Raji (cell line): ENCODE measurements around the gene LCMT1.

Experiments
- POLR2A ChIP-seq: IDR thresholded peaks from 2 replicates; pipeline ENCODE4 v1.6.1; 2011; ENCODE audit warnings: low read depth, low read length, control low read depth; ENCODE audit not compliant: insufficient read depth

LCMT1 gene

DNA sequence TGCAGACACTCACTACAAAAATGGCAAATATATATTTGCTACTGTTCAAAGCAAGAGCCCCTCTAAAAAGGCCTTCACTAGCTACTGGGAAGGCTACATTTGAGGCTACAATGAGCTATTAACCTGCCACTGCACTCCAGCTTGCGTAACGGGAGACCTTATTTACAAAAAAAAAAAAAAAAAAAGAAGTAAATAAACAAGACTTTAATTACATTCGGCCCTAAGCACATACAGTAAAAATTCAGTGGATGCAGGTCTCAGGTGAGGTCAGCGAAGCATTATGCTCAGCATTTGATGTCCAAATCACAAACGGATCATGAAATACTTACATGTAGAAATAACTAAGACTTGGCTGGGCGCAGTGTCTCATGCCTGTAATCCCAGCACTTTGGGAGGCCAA is 26.7 kb upstream of the LCMT1 start:
- no peak for TF ChIP-seq POLR2A

DNA sequence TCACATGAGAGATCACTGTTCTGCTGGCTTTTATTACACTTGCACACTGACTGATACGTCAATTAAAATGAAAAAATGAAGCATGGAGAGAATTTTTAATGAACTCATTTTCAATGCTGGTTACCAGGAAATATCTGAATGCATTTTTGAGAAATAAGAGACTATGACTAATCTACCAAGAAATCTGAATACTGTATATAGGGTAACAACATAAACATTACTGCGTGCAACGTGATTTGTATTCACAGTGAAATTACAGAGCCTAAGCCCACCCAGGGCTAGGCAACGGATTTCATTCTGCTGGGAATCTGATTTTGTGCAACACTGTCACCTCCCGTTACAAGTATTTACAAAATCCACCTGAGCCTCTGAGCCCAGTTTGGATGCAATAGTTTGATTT is 23.8 kb upstream of the LCMT1 start:
- no peak for TF ChIP-seq POLR2A

DNA sequence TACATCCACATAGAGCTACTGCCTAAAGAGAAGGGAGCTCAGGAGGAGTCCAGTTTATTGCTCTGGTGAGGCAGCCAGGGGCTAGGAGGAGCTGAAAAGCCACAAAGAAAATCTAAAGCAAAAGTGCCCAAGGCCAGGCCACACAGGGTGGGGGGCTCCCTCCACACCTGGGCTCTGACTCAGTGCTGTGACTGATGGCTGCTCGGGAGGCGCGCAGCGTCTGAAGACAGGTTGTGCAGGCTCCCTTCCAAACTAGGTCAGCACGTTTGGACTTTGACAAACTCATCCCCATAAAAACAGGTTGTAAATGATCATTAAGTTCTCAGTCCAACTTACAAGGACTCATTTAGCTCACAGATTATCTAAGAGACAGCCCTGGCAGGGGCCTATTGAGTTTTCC is 22.2 kb upstream of the LCMT1 start:
- TF ChIP-seq POLR2A, result no peak

DNA sequence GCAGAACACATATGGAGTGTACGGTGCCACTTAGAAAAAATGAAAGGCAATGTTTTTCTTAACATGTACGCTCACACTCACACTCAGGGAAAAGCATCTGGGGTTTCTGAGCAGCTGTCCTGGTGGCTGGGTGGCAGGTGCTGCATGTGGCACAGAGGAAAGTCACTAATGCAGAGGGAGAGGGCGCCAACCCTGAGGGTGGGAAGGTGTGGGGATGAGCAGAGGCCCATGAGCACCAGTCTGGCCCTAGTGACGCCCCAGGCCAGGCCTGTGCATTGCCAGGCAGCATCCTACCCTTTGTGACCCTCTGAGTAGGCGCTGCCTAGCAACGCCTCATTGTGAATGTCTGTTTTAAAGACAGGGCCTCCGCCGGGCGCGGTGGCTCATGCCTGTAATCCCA is 19.1 kb upstream of the LCMT1 start:
- TF ChIP-seq POLR2A, result no peak

DNA sequence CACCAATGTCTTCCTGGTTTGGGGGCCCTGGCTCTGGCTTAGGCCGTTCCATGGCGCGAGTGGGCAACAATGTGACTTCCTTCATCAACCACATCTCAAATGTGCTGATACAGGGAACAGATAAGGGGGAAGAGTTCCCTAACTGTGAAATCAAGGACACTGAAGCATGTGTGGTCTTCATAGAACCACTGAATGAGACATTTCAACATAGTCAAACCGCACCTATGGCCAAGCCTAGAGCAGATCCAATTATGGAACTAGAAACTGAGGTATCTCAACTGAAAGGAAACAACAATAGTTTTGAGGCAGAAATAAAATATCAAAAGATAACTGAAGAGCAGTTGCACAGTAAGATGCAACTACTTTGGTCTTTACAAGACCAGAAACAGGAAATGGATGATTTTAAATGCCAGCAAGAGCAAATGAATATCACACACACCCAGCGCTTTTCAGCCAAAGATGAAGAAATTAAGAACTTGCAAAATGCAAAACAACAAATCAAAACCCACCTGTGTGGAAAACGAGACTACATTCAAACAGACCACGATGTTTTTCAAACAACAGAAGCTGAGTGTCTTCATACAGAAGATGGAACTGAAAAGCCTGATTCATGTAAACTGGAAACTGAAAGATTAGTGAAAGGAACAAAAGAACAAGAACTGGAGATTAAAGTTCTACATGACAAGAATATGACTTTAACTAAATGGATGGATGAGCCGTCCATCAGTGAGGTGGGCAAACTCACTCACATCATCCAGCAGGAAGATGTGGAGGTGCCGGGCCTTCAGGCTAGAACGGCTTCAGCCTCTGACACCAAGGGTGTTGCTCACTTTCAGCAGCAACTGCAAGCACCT is 18.1 kb upstream of the LCMT1 start:
- TF ChIP-seq POLR2A, result no peak

DNA sequence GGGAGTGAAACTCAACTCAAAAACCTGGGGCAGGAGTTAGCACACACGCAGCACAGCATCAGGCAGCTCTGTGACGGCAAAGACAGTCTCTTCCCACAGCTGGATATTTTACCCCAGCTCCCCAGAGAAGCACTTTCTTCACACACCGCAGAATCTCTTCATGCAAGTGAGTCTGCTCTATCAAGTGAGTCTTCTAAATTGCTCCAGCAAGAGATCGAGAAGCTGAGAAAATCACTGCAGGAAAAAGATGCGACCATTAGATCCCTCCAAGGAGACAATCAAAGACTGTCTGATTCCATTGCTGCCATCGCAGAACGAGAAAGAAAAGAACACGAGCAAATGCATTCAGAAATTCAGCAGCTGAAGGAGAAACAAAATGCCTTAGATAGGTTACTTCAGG is 16.9 kb upstream of the LCMT1 start:
- TF ChIP-seq POLR2A, result no peak

DNA sequence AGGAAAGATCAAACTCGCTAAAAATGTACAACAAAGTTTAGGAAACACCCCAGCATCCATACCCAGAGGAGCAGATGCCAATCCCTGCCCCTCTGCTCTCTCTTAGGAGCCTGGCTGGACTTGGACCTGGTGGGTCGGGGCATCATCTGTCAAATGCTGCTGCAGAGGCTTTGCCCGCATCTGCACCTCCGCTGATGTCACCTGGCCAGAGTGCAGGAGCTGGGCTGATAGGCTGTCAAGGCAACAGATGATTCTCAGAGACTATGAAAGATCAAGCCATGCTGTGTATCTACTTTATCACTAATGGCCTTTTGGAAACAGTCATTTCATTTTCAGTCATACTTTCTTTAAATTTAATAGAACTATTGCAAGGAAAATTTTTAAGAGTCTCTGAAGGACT is 15.9 kb upstream of the LCMT1 start:
- TF ChIP-seq POLR2A, result no peak

DNA sequence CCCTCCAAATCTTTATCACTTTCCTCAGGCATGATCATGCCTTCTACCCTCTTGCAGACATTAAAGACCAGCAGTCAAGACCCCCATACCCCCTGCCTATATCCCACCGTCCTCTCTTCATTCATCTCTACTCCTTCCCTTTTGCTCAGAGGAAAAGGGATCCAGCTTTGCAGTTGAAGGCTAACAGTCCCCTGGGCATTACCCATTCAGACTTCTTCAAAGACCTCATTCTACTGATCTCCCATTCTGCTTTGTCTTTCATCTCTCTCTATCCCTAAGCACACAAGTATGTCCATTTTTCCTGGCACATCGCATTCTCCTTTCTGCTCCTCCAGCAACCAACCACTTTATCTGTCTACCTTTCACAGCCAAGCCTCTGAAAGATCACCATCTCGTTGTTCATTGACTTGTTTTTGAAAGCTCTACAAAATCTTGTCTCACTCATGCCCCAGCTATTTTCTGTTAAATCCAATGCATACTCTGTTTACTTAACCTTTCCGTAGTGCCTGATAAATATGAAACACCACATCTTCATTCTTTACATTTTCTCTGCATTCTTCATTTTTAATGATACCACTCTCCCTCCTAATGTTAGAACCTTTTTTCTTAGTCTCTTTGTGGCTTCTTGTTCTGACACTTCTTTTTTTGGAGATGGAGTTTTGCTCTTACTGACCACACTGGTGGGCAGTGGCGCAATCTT is 14.1 kb upstream of the LCMT1 start:
- no peak for TF ChIP-seq POLR2A

DNA sequence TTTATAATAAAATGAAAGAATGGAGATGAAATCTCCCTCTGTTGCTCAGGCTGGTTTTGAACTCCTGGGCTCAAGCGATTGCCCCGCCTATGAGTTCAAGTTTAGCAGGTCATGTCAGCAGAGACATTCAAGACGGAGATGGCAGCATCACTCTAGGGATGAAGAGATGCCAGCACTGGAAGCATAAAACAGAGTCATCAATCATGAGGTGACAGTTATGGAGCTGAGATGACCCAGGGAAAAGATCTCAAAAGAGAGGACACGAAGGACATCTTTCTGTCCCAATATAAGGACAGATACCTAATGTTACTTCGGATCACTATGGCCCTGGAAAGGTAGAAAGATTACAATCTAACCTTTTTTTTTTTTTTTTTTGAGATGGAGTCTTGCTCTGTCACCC is 11.0 kb upstream of the LCMT1 start:
- TF ChIP-seq POLR2A, result no peak

DNA sequence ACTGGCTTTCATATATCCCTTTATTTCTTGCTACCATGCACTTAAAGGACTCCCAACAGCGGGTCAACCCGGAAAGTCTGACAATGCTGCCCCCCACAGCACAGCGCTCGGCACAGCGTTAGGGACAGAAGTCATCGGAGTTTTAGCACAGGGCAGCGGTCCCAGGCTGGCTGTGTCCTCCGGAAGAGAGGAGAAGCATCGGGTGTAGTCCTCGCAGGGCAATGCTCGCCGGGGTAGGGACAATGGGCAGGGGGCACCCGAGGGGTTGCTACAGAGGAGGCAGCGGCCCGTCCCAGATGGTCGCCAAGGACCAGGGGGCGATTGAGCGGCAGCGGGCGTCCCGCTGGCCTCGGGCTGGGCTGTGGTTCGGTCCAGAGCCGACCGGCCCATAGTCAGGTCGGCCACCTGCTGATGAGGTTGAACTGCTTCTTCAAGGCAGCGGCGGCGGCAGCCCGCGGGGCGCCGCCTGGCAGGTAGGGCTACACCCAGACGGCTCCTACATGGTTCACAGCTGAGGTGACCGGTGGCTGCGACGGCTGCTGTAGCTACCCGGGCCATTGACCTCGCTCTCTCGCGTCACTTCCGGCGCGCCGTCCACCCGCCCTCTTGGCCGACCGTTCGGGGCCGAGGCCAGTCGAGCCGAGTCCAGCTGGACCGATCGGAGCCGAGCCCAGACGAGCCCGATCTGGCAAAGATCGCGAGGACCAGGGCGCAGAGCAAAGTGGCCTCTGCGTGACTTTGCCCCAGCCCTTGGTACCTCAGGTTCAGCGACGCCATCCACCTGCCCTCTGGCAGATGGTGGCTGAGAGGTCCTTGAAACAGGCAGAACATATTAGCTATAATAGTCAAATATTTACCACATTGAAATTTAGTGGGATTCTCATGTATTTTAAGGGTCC is 4.7 kb upstream of the LCMT1 start:
- TF ChIP-seq POLR2A, result peak; percentile 20; the same call in 1 of the 2 replicates

DNA sequence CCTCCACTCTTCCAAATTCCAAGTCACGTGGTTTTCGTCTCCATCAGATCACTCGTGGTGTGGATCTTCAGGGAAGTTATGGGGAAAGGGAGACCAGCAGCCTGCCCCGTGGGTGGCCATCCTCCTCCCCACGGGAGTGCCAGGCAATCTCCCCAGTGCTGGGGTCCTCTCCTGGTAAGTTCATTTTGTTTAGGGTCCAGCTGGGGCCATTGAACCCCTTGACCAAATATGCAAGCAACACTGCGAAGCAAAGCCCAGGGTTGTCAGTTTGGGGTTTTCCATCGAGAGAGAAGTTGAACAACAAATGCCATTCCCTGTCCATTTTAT is 4.1 kb upstream of the LCMT1 start:
- no peak for TF ChIP-seq POLR2A

DNA sequence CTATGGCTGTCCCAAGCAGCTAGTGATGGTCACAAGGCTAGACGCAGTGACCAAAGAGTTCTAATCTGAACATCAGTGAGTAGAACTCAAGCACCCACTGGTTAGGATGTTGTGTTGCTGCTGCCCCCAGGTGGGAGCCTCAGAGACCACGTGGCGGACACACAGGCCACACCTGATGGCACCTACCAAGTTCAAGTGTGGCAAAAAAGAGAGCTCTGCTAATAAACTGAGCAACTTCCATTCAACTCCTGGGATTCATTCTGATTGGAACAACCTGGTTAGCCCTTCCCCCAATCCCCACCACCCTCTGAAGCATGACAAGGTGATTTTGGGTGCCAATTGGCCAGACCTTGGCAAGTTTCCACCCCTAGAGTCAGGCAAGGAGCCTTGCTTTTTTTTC is 3.5 kb upstream of the LCMT1 start:
- 0 out of 2 replicates have a peak, but pooled peaks have one; percentile 22 for TF ChIP-seq POLR2A

DNA sequence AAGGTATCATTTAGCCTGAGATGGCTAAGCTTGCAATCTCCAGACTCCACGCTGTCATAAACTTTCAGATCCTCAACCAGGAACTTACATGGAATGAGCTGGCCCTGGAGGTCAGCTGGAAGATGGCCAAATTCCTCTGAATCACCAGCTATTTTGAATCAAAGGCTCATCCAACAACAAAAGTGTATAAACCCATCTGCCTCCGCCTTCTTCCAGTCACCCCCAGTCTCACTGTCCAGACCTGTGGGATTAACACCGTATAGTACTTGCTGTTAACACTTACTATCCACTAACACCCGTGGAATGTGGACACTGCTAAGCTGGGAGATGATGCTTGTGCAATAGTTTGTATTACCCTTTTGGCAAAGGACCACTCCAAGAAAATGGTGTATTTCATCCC is 1.9 kb upstream of the LCMT1 start:
- no peak for TF ChIP-seq POLR2A

DNA sequence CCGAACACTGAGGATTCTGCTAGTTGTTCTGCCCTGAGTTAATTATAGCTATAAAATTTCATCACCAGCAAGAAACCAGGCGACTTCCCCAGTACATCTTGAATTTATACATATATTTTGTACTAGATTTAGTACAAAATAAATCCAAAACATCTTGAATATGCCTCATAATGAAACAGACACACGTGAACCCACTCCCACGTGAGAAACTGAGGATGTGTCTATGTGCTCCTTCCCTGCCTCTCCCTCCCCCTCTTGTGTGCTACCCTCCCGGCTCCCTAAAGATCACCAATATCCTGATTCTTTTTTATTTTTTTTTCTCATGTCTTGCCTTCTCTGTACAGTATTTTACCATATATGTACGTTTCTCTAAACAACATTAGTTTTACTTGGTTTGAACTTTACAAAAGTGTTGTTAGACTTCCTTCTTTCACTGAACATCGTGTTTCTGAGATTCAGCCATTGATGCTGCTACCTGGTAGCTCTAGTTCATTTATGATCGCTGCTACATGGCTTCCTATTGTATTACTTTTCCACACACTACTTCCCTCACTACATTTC is 1.1 kb upstream of the LCMT1 start:
- TF ChIP-seq POLR2A, result no peak; the same call in 1 of the 2 replicates

DNA sequence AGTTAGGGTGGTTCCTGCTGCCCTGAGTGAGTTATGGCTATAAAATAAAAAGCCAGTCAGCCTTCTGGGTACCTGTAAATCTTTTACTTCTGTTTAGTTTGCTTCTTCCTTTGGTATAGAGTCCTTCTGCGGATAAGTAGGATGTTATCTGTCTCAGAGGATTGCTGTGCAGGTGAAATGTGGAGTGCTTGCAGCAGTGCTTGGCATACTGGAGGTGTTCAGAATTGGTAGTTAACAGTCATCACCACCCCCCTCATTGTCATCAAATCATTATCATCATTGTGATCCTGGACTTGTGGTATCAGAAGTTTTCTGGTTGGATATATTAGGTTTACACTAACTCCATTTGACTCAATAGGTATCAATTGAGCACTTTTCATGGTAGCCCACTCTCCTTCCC is 2.6 kb downstream of the LCMT1 start:
- no peak for TF ChIP-seq POLR2A
